CD4-positive, alpha-beta T cell treated with Interleukin-17A for 1 hour (primary cell): ENCODE data around the gene ERN2.

Experiments used
- DNase-seq: peaks from one replicate; pipeline ENCODE4 v3.0.0-alpha.2; 2020

The ERN2 gene

DNA sequence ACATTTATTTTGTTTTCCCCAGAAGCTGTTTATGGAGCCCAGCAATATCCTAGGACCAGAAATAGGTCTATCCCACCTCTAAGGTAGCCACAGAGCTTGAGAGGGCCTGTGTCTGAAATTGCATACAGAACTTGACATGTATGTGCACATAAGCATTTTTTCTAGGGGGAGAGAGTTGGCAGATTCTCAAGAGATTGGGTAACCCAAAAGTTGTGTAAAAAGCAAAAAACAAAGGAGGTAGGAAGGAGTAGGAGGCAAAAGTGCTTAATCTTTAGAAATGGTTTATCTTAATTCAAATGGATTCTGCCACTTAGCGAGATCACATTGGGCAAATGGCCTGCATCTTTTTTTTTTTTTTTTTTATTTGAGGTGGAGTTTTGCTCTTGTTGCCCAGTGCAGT lies 30.8 kb downstream of the ERN2 start:
- DNase-seq, result no peak

- DNase-seq, result no peak
These were observed 33.1 kb downstream of the ERN2 start for GRCh38 chr16:23679986-23680336.

GRCh38 chr16:23679274-23679985 lies 33.6 kb downstream of the ERN2 start:
- DNase-seq, result no peak

- DNase-seq, result peak; percentile 74
These were observed 34.4 kb downstream of the ERN2 start, which contains the start of gene PLK1 for GRCh38 chr16:23678430-23679273. Gene PLK1, plus strand, starts transcription at chr16:23678889. Its CDS starts 44 bp downstream, at chr16:23678933.

- no peak for DNase-seq
These were observed 36.0 kb downstream of the ERN2 start for GRCh38 chr16:23676924-23677480.

GRCh38 chr16:23673971-23674614 lies 38.9 kb downstream of the ERN2 start:
- DNase-seq, result no peak

- DNase-seq, result no peak
These were observed 42.8 kb downstream of the ERN2 start for GRCh38 chr16:23670137-23670776.

DNA sequence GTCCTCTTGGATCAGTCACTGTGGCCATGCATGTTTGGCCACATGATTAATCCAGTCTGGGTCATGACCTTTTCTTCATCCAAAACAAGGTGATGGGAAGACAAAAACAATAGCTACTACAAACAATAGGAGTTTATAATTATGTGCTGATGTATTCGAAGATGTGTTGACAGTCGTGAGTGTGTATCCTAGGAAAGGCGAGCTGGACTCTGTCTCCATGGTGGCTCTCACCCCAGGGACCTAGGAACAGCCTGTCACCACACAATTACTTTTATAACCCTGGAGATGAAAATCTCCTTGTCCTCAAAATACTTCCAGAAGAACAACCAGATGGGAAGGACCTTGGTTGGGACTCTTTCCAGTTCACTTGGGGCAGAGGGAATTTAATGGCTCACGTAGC lies 44.1 kb downstream of the ERN2 start:
- no peak for DNase-seq

GRCh38 chr16:23668225-23668624 lies 44.8 kb downstream of the ERN2 start:
- DNase-seq, result no peak

DNA sequence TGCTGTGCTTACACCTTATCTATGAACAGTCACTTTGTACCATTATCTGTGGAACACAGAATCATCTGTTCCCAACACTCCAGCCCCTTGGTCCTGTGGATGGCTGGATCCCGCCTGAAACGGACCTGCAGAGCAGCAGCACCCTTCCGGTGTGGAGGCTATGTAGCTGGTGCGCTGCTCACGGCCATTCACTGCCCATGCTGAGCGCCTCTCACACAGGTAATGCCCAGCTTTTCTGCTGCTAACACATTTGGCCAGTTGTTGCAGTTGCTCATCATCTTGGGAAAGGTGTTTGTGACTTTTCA lies 45.7 kb downstream of the ERN2 start:
- no peak for DNase-seq

- DNase-seq, result no peak
These were observed 46.3 kb downstream of the ERN2 start for GRCh38 chr16:23666571-23667354.

DNA sequence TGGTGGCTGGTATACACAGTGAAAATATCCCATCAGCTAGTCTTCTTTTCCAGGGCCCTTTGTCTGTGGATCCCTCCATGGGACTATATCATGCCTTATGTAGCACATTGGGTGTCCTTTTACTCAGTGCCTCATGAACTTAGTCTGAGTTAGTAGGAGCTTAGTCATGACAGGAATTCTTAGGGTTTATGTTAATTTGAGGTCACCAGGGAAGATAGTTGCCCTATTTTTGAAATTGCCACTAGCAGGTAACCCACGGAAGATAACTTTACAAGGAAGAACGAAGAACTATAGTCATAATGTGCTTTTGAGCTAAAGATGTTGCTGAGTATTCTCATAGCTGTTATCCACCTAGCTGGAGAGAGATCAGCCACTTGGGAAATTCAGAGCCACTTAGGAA lies 49.1 kb downstream of the ERN2 start:
- DNase-seq, result no peak

- no peak for DNase-seq
These were observed 61.0 kb downstream of the ERN2 start for GRCh38 chr16:23651943-23652468.

- no peak for DNase-seq
These were observed 62.2 kb downstream of the ERN2 start for GRCh38 chr16:23650674-23651416.

- no peak for DNase-seq
These were observed 70.7 kb downstream of the ERN2 start for GRCh38 chr16:23642246-23642774.

- DNase-seq, result peak; percentile 89
These were observed 71.9 kb downstream of the ERN2 start, which contains the start of the genes DCTN5 and PALB2 for GRCh38 chr16:23640931-23641765. Gene DCTN5, plus strand, starts transcription at chr16:23641466. Its CDS starts 77 bp downstream, at chr16:23641543. Gene PALB2, minus strand, starts transcription at chr16:23641310. Its CDS starts 153 bp downstream, at chr16:23641157.

GRCh38 chr16:23640615-23640930 lies 72.4 kb downstream of the ERN2 start:
- peak; percentile 10 for DNase-seq
